Stimulated activated CD8-positive, alpha-beta memory T cell treated with anti-CD3 and anti-CD28 coated beads, Interleukin-4, amount 100 ng/mL, for 4 hours (primary cell): ENCODE data around the gene PSMG1.

Experiments used
- DNase-seq, 2 donors: peaks; one replicate each; pipeline ENCODE4 v3.0.0-alpha.2; 2020; ENCODE audit warnings: low read depth in 2 of 2, low spot score in 1 of 2

The PSMG1 gene

DNA sequence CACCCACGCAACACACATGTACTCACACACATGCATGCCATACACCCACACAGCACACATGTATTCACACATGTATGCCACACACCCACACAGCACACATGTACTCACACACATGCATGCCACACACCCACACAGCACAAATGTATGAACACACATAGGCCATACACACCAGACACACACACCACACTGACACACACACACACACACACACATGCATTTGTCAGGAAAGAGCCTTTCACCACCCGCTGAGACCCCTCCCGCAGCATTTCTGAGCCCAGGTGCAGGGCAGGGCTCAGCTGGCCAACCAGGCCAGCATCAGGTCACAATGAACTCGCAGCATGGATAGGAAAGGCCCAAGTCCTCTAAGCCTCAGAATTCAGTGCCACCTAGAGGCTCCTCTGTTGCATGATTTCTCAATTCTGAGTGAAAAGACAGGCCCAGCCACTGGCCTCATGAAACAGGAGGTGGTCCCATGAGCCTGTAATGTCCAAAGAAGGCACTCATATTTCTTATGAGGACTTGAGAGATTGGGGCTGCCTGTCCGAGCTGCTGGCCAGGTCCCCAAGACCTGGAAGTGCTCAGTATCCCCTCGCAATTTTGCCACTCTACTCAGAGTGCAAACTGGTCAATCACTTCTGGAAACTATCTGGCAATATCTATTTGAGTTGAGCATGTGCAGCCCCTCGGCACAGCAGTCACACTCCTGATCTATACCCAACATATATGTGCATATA is 57.3 kb downstream of the PSMG1 start:
- no peak for DNase-seq
